NB4 (cell line): ENCODE results near the gene RNU6-7.

Experiments used
- CTCF ChIP-seq: IDR thresholded peaks from one replicate; pipeline ENCODE4 v1.5.1; 2012; ENCODE audit warnings: low read depth, low read length
- POLR2A ChIP-seq: IDR thresholded peaks from 2 replicates; pipeline ENCODE4 v1.6.1; 2011; ENCODE audit warnings: mild to moderate bottlenecking; ENCODE audit not compliant: insufficient read length; ENCODE audit errors: extremely low read depth

GRCh38 chr14:32166029-32166428 is 35.8 kb upstream of the RNU6-7 start:
- no peak for TF ChIP-seq POLR2A
- no peak for TF ChIP-seq CTCF
